Measurements from ENCODE around the gene ADGRA1.
"Not testable (repeated sequence)": the region's sequence is repeated elsewhere in the genome, so short reads cannot be mapped to it uniquely, and the experiment has no call there.

ADGRA1 gene

GRCh38 chr10:133143546-133143945, 55.8 kb downstream of the ADGRA1 start:
- H3K79me2 ChIP-seq (ENCODE audit: insufficient read depth, low read length) = no peaks in the 10 kb centered on the region
- no peak overlapping the region for H3K9ac ChIP-seq (ENCODE audit: low read depth, low read length)
- H3K36me3 ChIP-seq (ENCODE audit: insufficient read depth, low read length) = no peaks in the 10 kb centered on the region
- H4K20me1 ChIP-seq (ENCODE audit: insufficient read depth, low read length) = no peaks in the 10 kb centered on the region; the same call in 1 of the 2 replicates
- no peak for DNase-seq
- H3K27me3 ChIP-seq (ENCODE audit: insufficient read depth, low read length, poor library complexity) = peaks cover 7% of the 10 kb centered on the region
- H3K9me3 ChIP-seq (ENCODE audit: insufficient read depth, low read length, severe bottlenecking) = no peaks in the 10 kb centered on the region
- H3K4me1 ChIP-seq (ENCODE audit: insufficient read depth, low read length) = no peaks in the 10 kb centered on the region
- ATAC-seq (ENCODE audit: insufficient read depth, low read depth) = no peak
- no peak overlapping the region for H3K4me2 ChIP-seq (ENCODE audit: insufficient read depth, low read length)
- TF ChIP-seq CTCF (IDR thresholded peaks at IDR 0.05; ENCODE audit: borderline replicate concordance, extremely low read depth, low read length, poor library complexity, severe bottlenecking) (no peak), EZH2 (IDR thresholded peaks at IDR 0.05; ENCODE audit: borderline replicate concordance, low read depth, low read length, severe bottlenecking) (no peak)
- no peak overlapping the region for H3K27ac ChIP-seq (ENCODE audit: low read length)
- no peak overlapping the region for H3K4me3 ChIP-seq (ENCODE audit: low read depth in 1 of 2, low read length in 2 of 2)
- H2AFZ ChIP-seq (ENCODE audit: low read depth, low read length) = no peak overlapping the region

DNA sequence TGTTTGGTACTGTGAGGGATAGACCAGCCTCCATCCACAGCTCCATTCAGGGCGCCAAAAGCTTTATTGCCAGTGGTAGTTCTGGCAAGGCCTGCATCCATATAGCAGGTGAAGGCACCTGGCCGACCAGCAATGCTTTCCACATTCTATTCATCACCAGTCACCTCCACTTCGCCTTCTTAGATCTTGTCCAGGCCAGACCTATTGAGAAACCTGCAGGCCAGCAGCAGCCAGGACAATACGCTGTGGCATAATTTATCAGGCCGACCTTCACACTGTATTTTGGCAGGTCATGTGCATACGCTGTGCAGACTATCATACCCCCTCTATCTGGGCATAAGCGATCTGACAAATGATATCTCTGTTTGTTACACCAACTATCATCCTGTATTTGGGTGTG, 57.0 kb downstream of the ADGRA1 start:
- peaks cover 7% of the 10 kb centered on the region for H3K27me3 ChIP-seq (ENCODE audit: insufficient read depth, low read length, poor library complexity)
- H2AFZ ChIP-seq (ENCODE audit: low read depth, low read length) = no peak overlapping the region
- DNase-seq (no peak), ATAC-seq (ENCODE audit: insufficient read depth, low read depth) (no peak)
- H3K27ac ChIP-seq (ENCODE audit: low read length) = no peak overlapping the region
- no peaks in the 10 kb centered on the region; the same call in 1 of the 2 replicates for H4K20me1 ChIP-seq (ENCODE audit: insufficient read depth, low read length)
- H3K9me3 ChIP-seq (ENCODE audit: insufficient read depth, low read length, severe bottlenecking) = no peaks in the 10 kb centered on the region
- H3K9ac ChIP-seq (ENCODE audit: low read depth, low read length) = no peak overlapping the region
- no peak overlapping the region for H3K4me2 ChIP-seq (ENCODE audit: insufficient read depth, low read length)
- H3K4me3 ChIP-seq (ENCODE audit: low read depth in 1 of 2, low read length in 2 of 2) = no peak overlapping the region
- no peaks in the 10 kb centered on the region for H3K79me2 ChIP-seq (ENCODE audit: insufficient read depth, low read length)
- H3K36me3 ChIP-seq (ENCODE audit: insufficient read depth, low read length) = no peaks in the 10 kb centered on the region
- TF ChIP-seq CTCF (IDR thresholded peaks at IDR 0.05; ENCODE audit: borderline replicate concordance, extremely low read depth, low read length, poor library complexity, severe bottlenecking) (no peak), EZH2 (IDR thresholded peaks at IDR 0.05; ENCODE audit: borderline replicate concordance, low read depth, low read length, severe bottlenecking) (no peak)
- no peaks in the 10 kb centered on the region for H3K4me1 ChIP-seq (ENCODE audit: insufficient read depth, low read length)

- H3K9me3 ChIP-seq (ENCODE audit: insufficient read depth, low read length, severe bottlenecking) = no peaks in the 10 kb centered on the region
- TF ChIP-seq EZH2 (IDR thresholded peaks at IDR 0.05; ENCODE audit: borderline replicate concordance, low read depth, low read length, severe bottlenecking) = no peak
- TF ChIP-seq CTCF (IDR thresholded peaks at IDR 0.05; ENCODE audit: borderline replicate concordance, extremely low read depth, low read length, poor library complexity, severe bottlenecking) = no peak
- no peak overlapping the region for H2AFZ ChIP-seq (ENCODE audit: low read depth, low read length)
- H3K27me3 ChIP-seq (ENCODE audit: insufficient read depth, low read length, poor library complexity) = peaks cover 7% of the 10 kb centered on the region
- H3K27ac ChIP-seq (ENCODE audit: low read length) = no peak overlapping the region
- DNase-seq = no peak
- H3K4me2 ChIP-seq (ENCODE audit: insufficient read depth, low read length) = no peak overlapping the region
- no peaks in the 10 kb centered on the region for H3K4me1 ChIP-seq (ENCODE audit: insufficient read depth, low read length)
- no peaks in the 10 kb centered on the region for H3K36me3 ChIP-seq (ENCODE audit: insufficient read depth, low read length)
- H3K79me2 ChIP-seq (ENCODE audit: insufficient read depth, low read length) = no peaks in the 10 kb centered on the region
- H4K20me1 ChIP-seq (ENCODE audit: insufficient read depth, low read length) = no peaks in the 10 kb centered on the region
- no peak overlapping the region for H3K9ac ChIP-seq (ENCODE audit: low read depth, low read length)
- ATAC-seq (ENCODE audit: insufficient read depth, low read depth) = no peak
- H3K4me3 ChIP-seq (ENCODE audit: low read depth in 1 of 2, low read length in 2 of 2) = no peak overlapping the region
These were observed 62.5 kb downstream of the ADGRA1 start for GRCh38 chr10:133150226-133150625.

DNA sequence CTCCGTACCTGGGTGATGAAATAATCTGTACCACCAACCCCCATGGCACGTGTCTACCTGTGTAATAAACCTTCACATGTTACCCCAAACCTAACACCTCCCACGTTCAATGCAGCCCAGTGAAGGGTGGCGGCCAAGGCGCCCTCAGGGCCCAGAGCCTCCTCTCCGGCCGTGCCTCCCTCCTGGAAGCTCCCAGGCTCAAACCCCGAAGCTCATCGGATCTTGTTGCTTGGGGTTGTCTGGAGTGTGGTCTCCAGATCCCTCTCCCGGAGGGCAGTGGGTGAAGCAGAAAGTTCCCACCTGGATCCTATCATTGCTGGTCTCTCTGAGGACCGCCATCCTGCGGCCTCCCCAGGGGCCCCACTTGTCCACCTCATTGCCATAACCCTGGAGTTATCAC, 62.9 kb downstream of the ADGRA1 start:
- H3K4me2 ChIP-seq (ENCODE audit: insufficient read depth, low read length) = no peak overlapping the region
- TF ChIP-seq EZH2 (IDR thresholded peaks at IDR 0.05; ENCODE audit: borderline replicate concordance, low read depth, low read length, severe bottlenecking) (no peak), CTCF (IDR thresholded peaks at IDR 0.05; ENCODE audit: borderline replicate concordance, extremely low read depth, low read length, poor library complexity, severe bottlenecking) (no peak)
- no peak overlapping the region for H3K27ac ChIP-seq (ENCODE audit: low read length)
- H3K79me2 ChIP-seq (ENCODE audit: insufficient read depth, low read length) = no peaks in the 10 kb centered on the region
- H3K9me3 ChIP-seq (ENCODE audit: insufficient read depth, low read length, severe bottlenecking) = no peaks in the 10 kb centered on the region
- DNase-seq (no peak), ATAC-seq (ENCODE audit: insufficient read depth, low read depth) (no peak)
- no peaks in the 10 kb centered on the region for H4K20me1 ChIP-seq (ENCODE audit: insufficient read depth, low read length)
- H3K27me3 ChIP-seq (ENCODE audit: insufficient read depth, low read length, poor library complexity) = peaks cover 7% of the 10 kb centered on the region
- no peak overlapping the region for H3K4me3 ChIP-seq (ENCODE audit: low read depth in 1 of 2, low read length in 2 of 2)
- H2AFZ ChIP-seq (ENCODE audit: low read depth, low read length) = no peak overlapping the region
- H3K4me1 ChIP-seq (ENCODE audit: insufficient read depth, low read length) = no peaks in the 10 kb centered on the region
- H3K9ac ChIP-seq (ENCODE audit: low read depth, low read length) = no peak overlapping the region
- no peaks in the 10 kb centered on the region for H3K36me3 ChIP-seq (ENCODE audit: insufficient read depth, low read length)

- H3K9ac ChIP-seq (ENCODE audit: low read depth, low read length); H3K79me2 ChIP-seq (ENCODE audit: insufficient read depth, low read length); ATAC-seq (ENCODE audit: insufficient read depth, low read depth); H3K36me3 ChIP-seq (ENCODE audit: insufficient read depth, low read length); H2AFZ ChIP-seq (ENCODE audit: low read depth, low read length); H3K4me3 ChIP-seq (ENCODE audit: low read depth in 1 of 2, low read length in 2 of 2); H3K4me2 ChIP-seq (ENCODE audit: insufficient read depth, low read length); H3K4me1 ChIP-seq (ENCODE audit: insufficient read depth, low read length); H3K27ac ChIP-seq (ENCODE audit: low read length); H3K27me3 ChIP-seq (ENCODE audit: insufficient read depth, low read length, poor library complexity); H3K9me3 ChIP-seq (ENCODE audit: insufficient read depth, low read length, severe bottlenecking); DNase-seq; H4K20me1 ChIP-seq (ENCODE audit: insufficient read depth, low read length): not testable (repeated sequence)
These were observed 63.3 kb downstream of the ADGRA1 start for GRCh38 chr10:133151071-133151470.

Data from DND-41 (cell line).